Measurements from ENCODE around the gene GALK1.

GRCh38 chr17:75758131-75758905 is 6.7 kb downstream of the GALK1 start:
- TF ChIP-seq CTCF (IDR thresholded peaks at IDR 0.05; ENCODE audit: low read depth, low read length) (peak; percentile 35), EZH2phosphoT487 (IDR thresholded peaks at IDR 0.05; ENCODE audit: low read depth) (no peak)

Measured in OCI-LY3 (cell line).